HepG2 (cell line): Measurements from ENCODE around the gene SPSB1. TPM values are rescaled to one million over a fixed set of nuclear protein-coding genes. Genes with fewer than 3 reads are reported as not detected.

ENCODE experiments used
- ATAC-seq: fragments of 200-7000 bp; cut with Tn5 transposase; 3 replicates; pipeline ENCODE4 v1.9.1; 2020; ENCODE audit warnings: mild to moderate bottlenecking, moderate library complexity
- BruUV-seq: library from RNA; stranded (reverse); fragments of 400-500 nt; replicated peaks from 2 replicates; lab custom pipeline; 2021; lab: Mats Ljungman, UMichigan
- CTCF ChIA-PET: fragments of 300-600 bp; formaldehyde crosslinking; extraction: SDS; loops from one replicate; lab custom pipeline; 2021; ENCODE audit warnings: low total read pairs, inconsistent platforms, low intra/inter-chr PET ratio; lab: Yijun Ruan, JAX
- POLR2A ChIA-PET: fragments of 350-600 bp; sonication (Branson Sonifier 250); formaldehyde crosslinking; loops from one replicate; lab custom pipeline; 2020; ENCODE audit warnings: antibody characterized with exemption, inconsistent platforms; lab: Yijun Ruan, JAX
- DNase-seq: peaks from one replicate; pipeline ENCODE4 v3.0.0-alpha.2; 2015; ENCODE audit warnings: low spot score
- FAIRE-seq: peaks from 3 replicates; lab custom pipeline; 2011; peaks lifted over from hg19 to GRCh38; lab: Jason Lieb, UNC
- H2AFZ ChIP-seq: one replicate; pipeline ENCODE4 v1.6.1; 2011; ENCODE audit warnings: low read length, inconsistent platforms
- H3K27ac ChIP-seq: fragments of 300-600 bp; 3 replicates; pipeline ENCODE4 v1.8.0; 2011; ENCODE audit warnings: mixed run types, mild to moderate bottlenecking, mixed read lengths, low read length, inconsistent platforms; ENCODE audit not compliant: insufficient read depth; ENCODE audit errors: extremely low read length
- H3K27me3 ChIP-seq, 2 experiments: fragments of 200-600 bp in 1 of 2; 2 replicates in 1 of 2; 3 replicates in 1 of 2; pipeline versions ENCODE4 v1.6.0 to v1.8.0; 2011; ENCODE audit warnings: low read length in 2 of 2, mild to moderate bottlenecking in 2 of 2, moderate library complexity in 2 of 2, inconsistent platforms in 1 of 2; ENCODE audit not compliant: insufficient read depth in 2 of 2, control insufficient read depth in 1 of 2
- H3K36me3 ChIP-seq, 2 experiments: fragments of 200-600 bp in 1 of 2; replicated peaks in 1 of 2; 2 replicates in 1 of 2; 3 replicates in 1 of 2; pipeline versions ENCODE4 v1.5.1 to v1.8.0; 2011; ENCODE audit warnings: low read length in 2 of 2, inconsistent platforms in 1 of 2; ENCODE audit not compliant: insufficient read depth in 2 of 2, control insufficient read depth in 1 of 2
- H3K4me1 ChIP-seq: 2 replicates; pipeline ENCODE4 v1.5.1; 2012; ENCODE audit warnings: low read length, inconsistent platforms; ENCODE audit not compliant: insufficient read depth
- H3K4me2 ChIP-seq: 2 replicates; pipeline ENCODE4 v1.6.0; 2011; ENCODE audit warnings: low read depth, low read length, inconsistent platforms
- H3K4me3 ChIP-seq, 3 experiments: fragments of 200-600 bp in 1 of 3; sonication (generic), shearing (Covaris generic) in 1 of 3; replicated peaks in 1 of 3; 2 replicates each; pipeline ENCODE4 v1.5.1; 2011 to 2016; ENCODE audit warnings: low read length in 3 of 3, inconsistent platforms in 2 of 3, low read depth in 2 of 3, mild to moderate bottlenecking in 2 of 3, control low read depth in 1 of 3, mixed read lengths in 1 of 3; ENCODE audit not compliant: insufficient read depth in 1 of 3
- H3K79me2 ChIP-seq: one replicate; pipeline ENCODE4 v1.6.1; 2011; ENCODE audit warnings: low read length, inconsistent platforms; ENCODE audit not compliant: insufficient read depth
- H3K9ac ChIP-seq: 2 replicates; pipeline ENCODE4 v1.6.0; 2011; ENCODE audit warnings: mild to moderate bottlenecking, low read depth, low read length, inconsistent platforms; ENCODE audit not compliant: insufficient read depth
- H3K9me3 ChIP-seq: 2 replicates; pipeline ENCODE4 v1.5.1; 2012; ENCODE audit warnings: mild to moderate bottlenecking, low read length
- H4K20me1 ChIP-seq: 2 replicates; pipeline ENCODE4 v1.6.0; 2011; ENCODE audit warnings: inconsistent platforms, mild to moderate bottlenecking, low read length, moderate library complexity; ENCODE audit not compliant: insufficient read depth
- CBX2 ChIP-seq, 2 experiments: fragments of 200-600 bp in 1 of 2; sonication (generic); formaldehyde crosslinking in 1 of 2; IDR thresholded peaks; 2 replicates each; pipeline versions ENCODE4 v1.7.0 to v1.8.1; 2018 to 2022; ENCODE audit warnings: low read depth in 2 of 2, low read length in 1 of 2, mild to moderate bottlenecking in 1 of 2, missing genetic modification reagents in 1 of 2
- ERF ChIP-seq: IDR thresholded peaks from 2 replicates; pipeline ENCODE4 v1.6.1; 2018; ENCODE audit warnings: missing biosample characterization, missing genetic modification reagents
- FOXP1 ChIP-seq, 2 experiments: fragments of 450-650 bp in 1 of 2; IDR thresholded peaks; 2 replicates each; pipeline ENCODE4 v1.6.1; 2017 to 2018; ENCODE audit warnings: antibody characterized with exemption in 1 of 2
- REST ChIP-seq, 2 experiments: IDR thresholded peaks; 2 replicates each; pipeline ENCODE4 v1.6.1; 2011 to 2012; ENCODE audit warnings: low read length in 2 of 2, borderline replicate concordance in 1 of 2, low read depth in 1 of 2, mild to moderate bottlenecking in 1 of 2, moderate library complexity in 1 of 2
- SP4 ChIP-seq: sonication (generic); formaldehyde crosslinking; IDR thresholded peaks from 2 replicates; pipeline ENCODE4 v1.8.1; 2023; ENCODE audit warnings: mild to moderate bottlenecking, missing genetic modification reagents
- ZMYM3 ChIP-seq: sonication (generic); formaldehyde crosslinking; IDR thresholded peaks from 2 replicates; pipeline ENCODE4 v1.5.1; 2020; ENCODE audit warnings: mild to moderate bottlenecking, missing genetic modification reagents
- ZNF275 ChIP-seq: sonication (generic); formaldehyde crosslinking; IDR thresholded peaks from 2 replicates; pipeline ENCODE4 v1.8.0; 2022; ENCODE audit warnings: missing genetic modification reagents, mild to moderate bottlenecking, inconsistent platforms, borderline replicate concordance
- ZNF703 ChIP-seq: sonication (generic); formaldehyde crosslinking; IDR thresholded peaks from 2 replicates; pipeline ENCODE4 v1.5.1; 2020; ENCODE audit warnings: missing genetic modification reagents, mild to moderate bottlenecking, moderate library complexity, borderline replicate concordance
- WGBS: methylation state at CpG from one replicate; pipeline ENCODE4 v1.1.6; 2017; ENCODE audit warnings: low lambda C conversion rate; 5-methylcytosine and 5-hydroxymethylcytosine counted together
- in situ Hi-C: cut with HindIII; loops from 2 replicates; pipeline ENCODE4 v1.10.0; 2017; ENCODE audit warnings: low pct_unique_long_range_greater_than_20kb; ENCODE audit not compliant: extremely low pct_ligation_motif_present
- intact Hi-C: fragments of 100-400 bp; cut with micrococcal nuclease; formaldehyde crosslinking; loops from one replicate; pipeline ENCODE4 v1.10.0; 2022; ENCODE audit not compliant: unreplicated experiment
- polyA plus RNA-seq, 8 experiments: library from polyadenylated mRNA; depleted of rRNA in 3 of 8; stranded (reverse) in 7 of 8; unstranded in 1 of 8; fragments of >200 nt; fragmentation: Illumina TruSeq in 4 of 8; extraction: Trizol in 4 of 8; gene quantifications; 2 replicates each; pipeline versions ENCODE4 v1.2.1 to v1.2.3, GENCODE V29; 2011 to 2016; ENCODE audit warnings: low read depth in 4 of 8, missing spikeins in 1 of 8, mixed read lengths in 1 of 8; ENCODE audit not compliant: insufficient read depth in 1 of 8
- total RNA-seq, 5 experiments: library from RNA; depleted of rRNA; stranded (reverse); fragments of >200 nt; fragmentation: Illumina TruSeq; extraction: Trizol; gene quantifications; 2 replicates each; pipeline ENCODE4 v1.2.3, GENCODE V29; 2016; ENCODE audit warnings: low read depth in 1 of 5

SPSB1 gene
- total and polyA plus RNA-seq, 2 of the 13 experiments (the other 11 are each of a cell fraction or from before 2014, with no cell fraction given), result 5.0 to 8.0 TPM

GRCh38 chr1:9320520-9321479 lies 28.1 kb downstream of the SPSB1 start:
- 91% methylated on average over 29 of the region's 31 CpGs for WGBS
- FAIRE-seq, result no peak
- no peaks in the 10 kb centered on the region for H3K9me3 ChIP-seq
- intact Hi-C loops (no loop called here), in situ Hi-C loops (no loop called here)
- no peak overlapping the region for H3K9ac ChIP-seq
- DNase-seq, result no peak
- no peak overlapping the region for H3K4me3 ChIP-seq
- no peaks in the 10 kb centered on the region for H3K36me3 ChIP-seq
- H3K27ac ChIP-seq, result no peak overlapping the region
- H3K4me1 ChIP-seq, result no peaks in the 10 kb centered on the region; the same call in 1 of the 2 replicates
- CTCF ChIA-PET, result no interaction called here
- ATAC-seq, result no peak
- no TSS peak for BruUV-seq
- H3K79me2 ChIP-seq, result no peaks in the 10 kb centered on the region
- no peak overlapping the region for H2AFZ ChIP-seq
- H4K20me1 ChIP-seq, result no peaks in the 10 kb centered on the region
- H3K27me3 ChIP-seq, result no peaks in the 10 kb centered on the region
- POLR2A ChIA-PET, result interaction anchor here (0.6 kb wide), 1 partner anchor 152 kb away, joined by 4 read pairs; no protein-coding TSS in a partner anchor
- TF ChIP-seq ZMYM3 (no peak), ERF (CRISPR knock-in tag) (no peak), CBX2 (IDR thresholded peaks at IDR 0.05; ENCODE audit: low read depth, low read length) (no peak), CBX2 (CRISPR knock-in tag; IDR thresholded peaks at IDR 0.05; ENCODE audit: low read depth) (no peak), ZNF703 (no peak), REST (IDR thresholded peaks at IDR 0.05; ENCODE audit: borderline replicate concordance in 1 of 2, low read depth in 1 of 2, low read length in 2 of 2) (no peak), ZNF275 (no peak), SP4 (no peak), FOXP1 (IDR thresholded peaks at IDR 0.05) (no peak), FOXP1 (CRISPR knock-in tag; IDR thresholded peaks at IDR 0.05) (no peak)
- H3K4me2 ChIP-seq, result no peak overlapping the region
